IMR-90 (cell line): ENCODE measurements around the gene HBEGF. TPM values are rescaled to one million over a fixed set of nuclear protein-coding genes. Genes with fewer than 3 reads are reported as not detected.

Source experiments
- ATAC-seq: fragments of 200-7000 bp; cut with Tn5 transposase; 2 replicates; pipeline ENCODE4 v1.9.1; 2020; ENCODE audit warnings: low read depth, mild to moderate bottlenecking, moderate library complexity
- BruUV-seq: library from RNA; stranded (reverse); fragments of 400-500 nt; replicated peaks from 2 replicates; lab custom pipeline; 2021; lab: Mats Ljungman, UMichigan
- CTCF ChIA-PET: fragments of 300-600 bp; formaldehyde crosslinking; extraction: SDS; loops from one replicate; lab custom pipeline; 2021; ENCODE audit warnings: antibody characterized with exemption; lab: Yijun Ruan, JAX
- POLR2A ChIA-PET: fragments of 300-600 bp; sonication (Branson Sonifier 250); formaldehyde crosslinking; loops from one replicate; lab custom pipeline; 2022; ENCODE audit warnings: antibody characterized with exemption; ENCODE audit not compliant: unreplicated experiment; lab: Charles Lee
- DNase-seq: peaks from one replicate; pipeline ENCODE4 v3.0.0; 2013
- H2AFZ ChIP-seq: replicated peaks from 2 replicates; pipeline ENCODE3; 2013; ENCODE audit warnings: low read length, mild to moderate bottlenecking; ENCODE audit not compliant: poor library complexity
- H2AK5ac ChIP-seq: 2 replicates; pipeline ENCODE4 v1.6.1; 2013; ENCODE audit warnings: low read depth, low read length, inconsistent platforms
- H2AK9ac ChIP-seq: replicated peaks from 2 replicates; pipeline ENCODE3; 2013; ENCODE audit warnings: mild to moderate bottlenecking, low read depth, low read length, moderate library complexity; ENCODE audit not compliant: poor library complexity
- H2BK120ac ChIP-seq: 2 replicates; pipeline ENCODE4 v1.6.1; 2013; ENCODE audit warnings: low read depth, low read length, inconsistent platforms
- H2BK15ac ChIP-seq: 3 replicates; pipeline ENCODE4 v1.6.1; 2013; ENCODE audit warnings: low read depth, low read length, inconsistent platforms
- H2BK20ac ChIP-seq: 2 replicates; pipeline ENCODE4 v1.6.1; 2013; ENCODE audit warnings: low read depth, mild to moderate bottlenecking, inconsistent platforms, low read length, moderate library complexity
- H2BK5ac ChIP-seq: 2 replicates; pipeline ENCODE4 v1.6.1; 2013; ENCODE audit warnings: mild to moderate bottlenecking, low read depth, low read length, inconsistent platforms; ENCODE audit not compliant: poor library complexity, severe bottlenecking
- H3K14ac ChIP-seq: replicated peaks from 2 replicates; pipeline ENCODE4 v1.6.1; 2013; ENCODE audit warnings: low read depth, low read length, inconsistent platforms
- H3K18ac ChIP-seq: 2 replicates; pipeline ENCODE4 v1.6.1; 2013; ENCODE audit warnings: low read depth, low read length, control low read depth
- H3K23ac ChIP-seq: 2 replicates; pipeline ENCODE4 v1.6.1; 2013; ENCODE audit warnings: low read depth, low read length, inconsistent platforms
- H3K27ac ChIP-seq: 2 replicates; pipeline ENCODE4 v1.5.1; 2013; ENCODE audit warnings: mild to moderate bottlenecking, control low read depth, low read length; ENCODE audit not compliant: insufficient read depth
- H3K27me3 ChIP-seq: 2 replicates; pipeline ENCODE4 v1.6.1; 2013; ENCODE audit warnings: low read length; ENCODE audit not compliant: control insufficient read depth, insufficient read depth
- H3K36me3 ChIP-seq: 2 replicates; pipeline ENCODE4 v1.6.1; 2013; ENCODE audit warnings: low read length, mixed read lengths; ENCODE audit not compliant: control insufficient read depth, insufficient read depth
- H3K4ac ChIP-seq: 2 replicates; pipeline ENCODE4 v1.6.1; 2013; ENCODE audit warnings: low read depth, low read length, inconsistent platforms
- H3K4me1 ChIP-seq: 2 replicates; pipeline ENCODE4 v1.6.1; 2013; ENCODE audit warnings: low read length, mixed read lengths; ENCODE audit not compliant: control insufficient read depth, insufficient read depth
- H3K4me2 ChIP-seq: 2 replicates; pipeline ENCODE4 v1.6.1; 2013; ENCODE audit warnings: low read depth, mild to moderate bottlenecking, control low read depth, low read length, moderate library complexity
- H3K4me3 ChIP-seq: 2 replicates; pipeline ENCODE4 v1.5.1; 2013; ENCODE audit warnings: low read depth, mild to moderate bottlenecking, control low read depth, low read length, moderate library complexity; ENCODE audit not compliant: insufficient read depth
- H3K56ac ChIP-seq: 2 replicates; pipeline ENCODE4 v1.6.1; 2013; ENCODE audit warnings: low read length, inconsistent platforms; ENCODE audit not compliant: insufficient read depth; ENCODE audit errors: extremely low read depth
- H3K79me1 ChIP-seq, 2 experiments: 2 replicates each; pipeline ENCODE4 v1.6.1; 2013; ENCODE audit warnings: low read length in 2 of 2, inconsistent platforms in 1 of 2, low read depth in 1 of 2
- H3K9ac ChIP-seq: 2 replicates; pipeline ENCODE4 v1.6.1; 2013; ENCODE audit warnings: low read depth, low read length, control low read depth
- H3K9me1 ChIP-seq: 2 replicates; pipeline ENCODE4 v1.6.1; 2013; ENCODE audit warnings: low read length, inconsistent platforms; ENCODE audit not compliant: insufficient read depth
- H3K9me3 ChIP-seq: 2 replicates; pipeline ENCODE4 v1.6.1; 2013; ENCODE audit warnings: low read length; ENCODE audit not compliant: control insufficient read depth, insufficient read depth
- H4K20me1 ChIP-seq: 2 replicates; pipeline ENCODE4 v1.6.1; 2013; ENCODE audit warnings: low read length, inconsistent platforms; ENCODE audit not compliant: insufficient read depth
- H4K5ac ChIP-seq: 2 replicates; pipeline ENCODE4 v1.6.1; 2013; ENCODE audit warnings: mild to moderate bottlenecking, low read depth, low read length, control low read depth
- H4K8ac ChIP-seq, 2 experiments: 2 replicates each; pipeline ENCODE4 v1.6.1; 2013; ENCODE audit warnings: low read depth in 2 of 2, low read length in 2 of 2, control low read depth in 1 of 2, inconsistent platforms in 1 of 2
- H4K91ac ChIP-seq: 2 replicates; pipeline ENCODE4 v1.6.1; 2013; ENCODE audit warnings: low read depth, low read length, inconsistent platforms; ENCODE audit not compliant: insufficient read depth
- CEBPB ChIP-seq: IDR thresholded peaks from 2 replicates; pipeline ENCODE4 v1.6.1; 2012; ENCODE audit warnings: low read depth, low read length, improper control_type of control experiment
- CHD1 ChIP-seq: IDR thresholded peaks from 2 replicates; pipeline ENCODE4 v1.6.1; 2012; ENCODE audit warnings: low read depth, low read length, improper control_type of control experiment
- FOS ChIP-seq: fragments of 150-350 bp; IDR thresholded peaks from 2 replicates; pipeline ENCODE4 v1.6.1; 2016; ENCODE audit warnings: low read depth, low read length
- MAFK ChIP-seq: IDR thresholded peaks from 2 replicates; pipeline ENCODE4 v1.6.1; 2012; ENCODE audit warnings: low read depth, low read length, improper control_type of control experiment
- MAZ ChIP-seq: IDR thresholded peaks from 2 replicates; pipeline ENCODE4 v1.6.1; 2012; ENCODE audit warnings: low read depth, mild to moderate bottlenecking, low read length, improper control_type of control experiment, moderate library complexity, borderline replicate concordance
- MXI1 ChIP-seq: IDR thresholded peaks from 2 replicates; pipeline ENCODE4 v1.6.1; 2012; ENCODE audit warnings: low read depth, mild to moderate bottlenecking, low read length, moderate library complexity, borderline replicate concordance
- NFE2L2 ChIP-seq: fragments of 150-350 bp; IDR thresholded peaks from 2 replicates; pipeline ENCODE4 v1.6.1; 2016; ENCODE audit warnings: low read depth, mild to moderate bottlenecking, low read length
- POLR2A ChIP-seq: IDR thresholded peaks from 2 replicates; pipeline ENCODE4 v1.6.1; 2012; ENCODE audit warnings: mild to moderate bottlenecking, low read depth, low read length
- RCOR1 ChIP-seq: IDR thresholded peaks from 2 replicates; pipeline ENCODE4 v1.6.1; 2012; ENCODE audit warnings: mild to moderate bottlenecking, low read length, improper control_type of control experiment; ENCODE audit not compliant: insufficient replicate concordance
- RFX5 ChIP-seq: IDR thresholded peaks from 2 replicates; pipeline ENCODE4 v1.8.0; 2012; ENCODE audit warnings: low read depth, mild to moderate bottlenecking, low read length, moderate library complexity
- WGBS, 2 experiments: methylation state at CpG; one replicate each; pipeline versions ENCODE4 v1.1.5 to v1.1.7; 2013; ENCODE audit warnings: missing lambda C conversion rate in 2 of 2; ENCODE audit not compliant: insufficient read length in 1 of 2; ENCODE audit errors: extremely low coverage in 2 of 2; 5-methylcytosine and 5-hydroxymethylcytosine counted together
- dilution Hi-C: fragments of 300-500 bp; cut with HindIII; formaldehyde crosslinking; loops from one replicate; pipeline ENCODE4 v1.14.3; 2018; ENCODE audit warnings: low sequenced_read_pairs; ENCODE audit not compliant: unreplicated experiment
- in situ Hi-C: fragments of 300-500 bp; cut with MboI; formaldehyde crosslinking; loops from 3 replicates; pipeline ENCODE4 v1.14.3; 2019; ENCODE audit warnings: low sequenced_read_pairs, inconsistent platforms, mixed read lengths
- intact Hi-C: fragments of 100-400 bp; cut with micrococcal nuclease; formaldehyde crosslinking; loops from 2 replicates; pipeline ENCODE4 v1.10.0; 2022
- polyA plus RNA-seq, 3 experiments: library from polyadenylated mRNA; depleted of rRNA; stranded (reverse); fragments of >200 nt; gene quantifications; 2 replicates each; pipeline ENCODE4 v1.2.3, GENCODE V29; 2012; ENCODE audit warnings: low replicate concordance in 1 of 3
- total RNA-seq: library from RNA; depleted of rRNA; stranded (reverse); fragments of >200 nt; gene quantifications from 2 replicates; pipeline ENCODE4 v1.2.3, GENCODE V29; 2012
- TF ChIP-seq, protein P1 (sequence below): fragments of 150-350 bp; IDR thresholded peaks from 2 replicates; pipeline ENCODE4 v1.6.1; 2016; ENCODE audit warnings: low read depth, mild to moderate bottlenecking, low read length, moderate library complexity, borderline replicate concordance
- TF ChIP-seq, protein P2 (sequence below): fragments of 150-350 bp; IDR thresholded peaks from 2 replicates; pipeline ENCODE4 v1.6.1; 2017; ENCODE audit warnings: mild to moderate bottlenecking, antibody characterized with exemption, low read length, low read depth
- TF ChIP-seq, protein P3 (sequence below): conservative IDR thresholded peaks from 2 replicates; pipeline ENCODE4 v1.5.1; 2012; ENCODE audit warnings: mild to moderate bottlenecking, low read depth, low read length, improper control_type of control experiment

The HBEGF gene
- total and polyA plus RNA-seq, 2 of the 4 experiments (the other 2 are of a cell fraction) = 18.8 to 36.1 TPM

DNA sequence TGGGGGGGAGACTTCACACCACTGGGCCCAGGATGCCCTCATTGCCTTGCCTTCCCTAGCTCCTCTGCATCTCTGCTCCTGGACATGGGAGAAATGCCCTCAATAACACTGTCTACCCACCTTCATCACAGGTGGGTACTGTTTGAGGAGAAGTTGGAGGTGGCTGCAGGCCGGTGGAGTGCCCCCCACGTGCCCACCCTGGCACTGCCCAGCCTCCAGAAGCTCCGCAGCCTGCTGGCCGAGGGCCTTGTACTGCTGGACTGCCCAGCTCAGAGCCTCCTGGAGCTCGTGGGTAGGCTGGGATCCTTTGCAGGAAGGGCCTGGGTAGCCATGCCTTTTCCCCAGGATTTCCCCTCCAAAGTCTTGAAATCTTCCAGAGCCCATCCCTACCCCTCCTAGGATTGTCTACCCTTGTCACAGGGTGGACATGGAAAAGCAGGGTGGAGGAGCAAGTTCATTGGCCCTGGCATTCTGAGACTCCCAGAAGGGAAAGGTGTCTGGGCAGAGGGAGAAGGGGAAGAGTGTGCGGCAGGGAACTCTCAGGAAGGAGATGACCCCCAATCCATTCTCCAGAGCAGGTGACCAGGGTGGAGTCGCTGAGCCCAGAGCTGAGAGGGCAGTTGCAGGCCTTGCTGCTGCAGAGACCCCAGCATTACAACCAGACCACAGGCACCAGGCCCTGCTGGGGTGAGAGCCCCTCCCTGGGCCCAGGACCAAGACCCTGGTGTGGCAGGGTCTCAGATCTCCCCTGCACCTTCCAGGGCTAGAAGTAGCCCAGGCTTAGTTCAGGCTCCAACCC, 14.5 kb upstream of the HBEGF start:
- H4K91ac ChIP-seq = no peak overlapping the region
- no peak overlapping the region for H2BK120ac ChIP-seq
- H4K5ac ChIP-seq = no peak overlapping the region
- no peak for TF ChIP-seq RFX5
- TF ChIP-seq, protein P1, sequence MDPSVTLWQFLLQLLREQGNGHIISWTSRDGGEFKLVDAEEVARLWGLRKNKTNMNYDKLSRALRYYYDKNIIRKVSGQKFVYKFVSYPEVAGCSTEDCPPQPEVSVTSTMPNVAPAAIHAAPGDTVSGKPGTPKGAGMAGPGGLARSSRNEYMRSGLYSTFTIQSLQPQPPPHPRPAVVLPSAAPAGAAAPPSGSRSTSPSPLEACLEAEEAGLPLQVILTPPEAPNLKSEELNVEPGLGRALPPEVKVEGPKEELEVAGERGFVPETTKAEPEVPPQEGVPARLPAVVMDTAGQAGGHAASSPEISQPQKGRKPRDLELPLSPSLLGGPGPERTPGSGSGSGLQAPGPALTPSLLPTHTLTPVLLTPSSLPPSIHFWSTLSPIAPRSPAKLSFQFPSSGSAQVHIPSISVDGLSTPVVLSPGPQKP = no peak
- no peak for TF ChIP-seq POLR2A
- no peak for TF ChIP-seq CEBPB
- TF ChIP-seq, protein P2, sequence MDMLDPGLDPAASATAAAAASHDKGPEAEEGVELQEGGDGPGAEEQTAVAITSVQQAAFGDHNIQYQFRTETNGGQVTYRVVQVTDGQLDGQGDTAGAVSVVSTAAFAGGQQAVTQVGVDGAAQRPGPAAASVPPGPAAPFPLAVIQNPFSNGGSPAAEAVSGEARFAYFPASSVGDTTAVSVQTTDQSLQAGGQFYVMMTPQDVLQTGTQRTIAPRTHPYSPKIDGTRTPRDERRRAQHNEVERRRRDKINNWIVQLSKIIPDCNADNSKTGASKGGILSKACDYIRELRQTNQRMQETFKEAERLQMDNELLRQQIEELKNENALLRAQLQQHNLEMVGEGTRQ = no peak
- no peak for TF ChIP-seq MXI1
- no peak for TF ChIP-seq NFE2L2
- TF ChIP-seq RCOR1 = no peak
- no peak for TF ChIP-seq CHD1
- TF ChIP-seq MAZ = no peak
- TF ChIP-seq MAFK = no peak
- TF ChIP-seq, protein P3, sequence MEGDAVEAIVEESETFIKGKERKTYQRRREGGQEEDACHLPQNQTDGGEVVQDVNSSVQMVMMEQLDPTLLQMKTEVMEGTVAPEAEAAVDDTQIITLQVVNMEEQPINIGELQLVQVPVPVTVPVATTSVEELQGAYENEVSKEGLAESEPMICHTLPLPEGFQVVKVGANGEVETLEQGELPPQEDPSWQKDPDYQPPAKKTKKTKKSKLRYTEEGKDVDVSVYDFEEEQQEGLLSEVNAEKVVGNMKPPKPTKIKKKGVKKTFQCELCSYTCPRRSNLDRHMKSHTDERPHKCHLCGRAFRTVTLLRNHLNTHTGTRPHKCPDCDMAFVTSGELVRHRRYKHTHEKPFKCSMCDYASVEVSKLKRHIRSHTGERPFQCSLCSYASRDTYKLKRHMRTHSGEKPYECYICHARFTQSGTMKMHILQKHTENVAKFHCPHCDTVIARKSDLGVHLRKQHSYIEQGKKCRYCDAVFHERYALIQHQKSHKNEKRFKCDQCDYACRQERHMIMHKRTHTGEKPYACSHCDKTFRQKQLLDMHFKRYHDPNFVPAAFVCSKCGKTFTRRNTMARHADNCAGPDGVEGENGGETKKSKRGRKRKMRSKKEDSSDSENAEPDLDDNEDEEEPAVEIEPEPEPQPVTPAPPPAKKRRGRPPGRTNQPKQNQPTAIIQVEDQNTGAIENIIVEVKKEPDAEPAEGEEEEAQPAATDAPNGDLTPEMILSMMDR = no peak
- no peak for TF ChIP-seq FOS
- no peak overlapping the region for H3K9ac ChIP-seq
- no peak overlapping the region for H4K8ac ChIP-seq
- H2BK5ac ChIP-seq = no peak overlapping the region
- dilution Hi-C loops (no loop called here), intact Hi-C loops (no loop called here), in situ Hi-C loops (loop anchor here (25.0 kb wide), 1 partner anchor 574 kb away; the partner anchor contains the start of gene PSD2)
- no peak for ATAC-seq
- H3K4me1 ChIP-seq = no peaks in the 10 kb centered on the region
- no peak overlapping the region for H3K23ac ChIP-seq
- peaks cover 13% of the 10 kb centered on the region; the same call in 1 of the 2 replicates for H3K27me3 ChIP-seq
- no peaks in the 10 kb centered on the region for H4K20me1 ChIP-seq
- H3K27ac ChIP-seq = no peak overlapping the region
- no peak overlapping the region for H3K18ac ChIP-seq
- no peak overlapping the region for H2AK5ac ChIP-seq
- no peak overlapping the region for H3K56ac ChIP-seq
- WGBS, 2 experiments = no CpG with 5 or more reads among the region's 7 CpGs
- no peak overlapping the region for H2BK20ac ChIP-seq
- H3K14ac ChIP-seq = no peak overlapping the region
- POLR2A ChIA-PET = no interaction called here
- H3K79me1 ChIP-seq = no peaks in the 10 kb centered on the region
- H3K4me3 ChIP-seq = no peak overlapping the region
- H3K36me3 ChIP-seq = no peaks in the 10 kb centered on the region
- no peak overlapping the region for H2BK15ac ChIP-seq
- no peaks in the 10 kb centered on the region for H3K9me3 ChIP-seq
- no TSS peak for BruUV-seq
- H2AFZ ChIP-seq = no peak overlapping the region
- 0 out of 2 replicates have a peak, but pooled peaks cover 6% of the 10 kb centered on the region for H3K9me1 ChIP-seq
- CTCF ChIA-PET = interaction anchor here (1.4 to 3.0 kb wide), 3 partner anchors 12 to 117 kb away, joined by 3 to 34 read pairs (median 13); no protein-coding TSS in a partner anchor
- no peak overlapping the region for H3K4me2 ChIP-seq
- no peak for DNase-seq
- no peak overlapping the region for H3K4ac ChIP-seq
- no peak overlapping the region for H2AK9ac ChIP-seq
